HG02970 (cell line): Measurements from ENCODE around the gene SND1.

ENCODE experiments used
- ATAC-seq: cut with Tn5 transposase; IDR thresholded peaks from one replicate; pipeline ENCODE4 v1.9.1; 2021; ENCODE audit warnings: mild to moderate bottlenecking, moderate library complexity, moderate number of reproducible peaks; ENCODE audit not compliant: unreplicated experiment, low FRiP score

The SND1 gene

DNA sequence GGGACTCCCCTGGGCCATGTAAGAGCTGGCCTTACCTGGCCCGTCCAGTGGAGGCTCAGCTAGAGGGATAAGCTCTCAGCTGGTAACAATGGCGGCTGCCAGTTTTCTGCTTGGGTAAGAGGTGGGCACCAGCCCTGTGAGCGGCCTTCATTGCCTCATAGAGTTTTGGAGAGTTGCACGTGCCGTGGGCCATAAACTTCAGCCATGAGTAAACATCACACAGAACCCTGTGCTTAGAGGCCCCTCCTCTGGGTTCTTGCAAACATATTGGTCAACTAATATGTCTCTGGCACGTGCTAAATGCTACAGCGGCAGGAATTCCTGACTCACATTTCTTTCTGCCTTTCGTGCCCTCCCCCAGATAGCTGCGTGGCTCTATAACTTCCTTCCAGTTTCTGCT, 485.2 kb downstream of the SND1 start:
- no peak for ATAC-seq

DNA sequence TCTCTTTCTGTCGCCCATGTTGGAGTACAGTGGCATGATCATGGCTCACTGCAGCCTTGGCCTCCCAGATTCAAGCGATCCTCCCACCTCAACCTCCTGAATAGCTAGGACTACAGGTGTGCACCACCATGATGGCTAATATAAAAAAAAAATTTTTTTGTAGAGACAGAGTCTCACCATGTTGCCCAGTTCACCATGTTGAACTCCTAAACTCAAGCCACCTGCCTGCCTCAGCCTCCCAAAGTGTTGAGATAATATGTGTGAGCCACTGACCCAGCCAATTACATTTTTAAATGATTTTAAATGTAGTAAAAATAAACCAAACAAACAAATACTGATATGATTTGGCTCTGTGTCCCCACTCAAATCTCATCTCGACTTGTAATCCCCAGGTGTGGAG, 487.4 kb downstream of the SND1 start:
- no peak for ATAC-seq

DNA sequence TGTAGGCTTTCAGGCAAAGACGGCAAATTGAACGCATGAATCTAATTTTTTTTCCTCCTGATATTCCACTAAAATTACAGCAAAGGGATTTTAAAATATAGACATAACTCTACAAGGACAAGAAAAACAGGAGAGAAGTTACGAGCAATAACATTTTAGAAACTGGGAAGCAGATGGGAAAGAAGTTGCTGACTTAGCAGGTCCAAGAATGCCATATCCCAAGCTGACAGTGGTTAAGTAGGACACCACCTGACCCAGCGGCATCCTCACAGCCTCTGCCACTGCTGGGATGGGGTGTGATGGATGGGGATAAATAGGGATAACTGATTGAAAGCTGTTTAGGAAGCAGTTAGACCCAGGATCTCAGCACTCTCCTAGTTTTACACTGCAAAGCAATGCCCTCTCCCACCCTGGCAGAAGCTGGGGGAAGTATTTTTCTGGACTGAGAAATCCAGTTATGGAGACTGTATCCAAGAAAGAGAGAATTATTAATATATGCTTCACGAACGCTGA, 489.7 kb downstream of the SND1 start:
- no peak for ATAC-seq
